Neural progenitor cell (in vitro differentiated cells): ENCODE results near the gene PUDP.

ENCODE experiments used
- EZH2 ChIP-seq: fragments of 200-600 bp; sonication (generic); IDR thresholded peaks from 2 replicates; pipeline ENCODE4 v1.6.1; 2017; ENCODE audit warnings: antibody characterized with exemption, mild to moderate bottlenecking, moderate library complexity
- EZH2phosphoT487 ChIP-seq: fragments of 200-600 bp; sonication (generic); IDR thresholded peaks from 2 replicates; pipeline ENCODE4 v1.6.1; 2017; ENCODE audit warnings: antibody characterized with exemption
- TF ChIP-seq, protein P1 (sequence below): fragments of 200-600 bp; sonication (generic); IDR thresholded peaks from 2 replicates; pipeline ENCODE4 v1.5.1; 2017; ENCODE audit warnings: antibody characterized with exemption, mild to moderate bottlenecking

DNA sequence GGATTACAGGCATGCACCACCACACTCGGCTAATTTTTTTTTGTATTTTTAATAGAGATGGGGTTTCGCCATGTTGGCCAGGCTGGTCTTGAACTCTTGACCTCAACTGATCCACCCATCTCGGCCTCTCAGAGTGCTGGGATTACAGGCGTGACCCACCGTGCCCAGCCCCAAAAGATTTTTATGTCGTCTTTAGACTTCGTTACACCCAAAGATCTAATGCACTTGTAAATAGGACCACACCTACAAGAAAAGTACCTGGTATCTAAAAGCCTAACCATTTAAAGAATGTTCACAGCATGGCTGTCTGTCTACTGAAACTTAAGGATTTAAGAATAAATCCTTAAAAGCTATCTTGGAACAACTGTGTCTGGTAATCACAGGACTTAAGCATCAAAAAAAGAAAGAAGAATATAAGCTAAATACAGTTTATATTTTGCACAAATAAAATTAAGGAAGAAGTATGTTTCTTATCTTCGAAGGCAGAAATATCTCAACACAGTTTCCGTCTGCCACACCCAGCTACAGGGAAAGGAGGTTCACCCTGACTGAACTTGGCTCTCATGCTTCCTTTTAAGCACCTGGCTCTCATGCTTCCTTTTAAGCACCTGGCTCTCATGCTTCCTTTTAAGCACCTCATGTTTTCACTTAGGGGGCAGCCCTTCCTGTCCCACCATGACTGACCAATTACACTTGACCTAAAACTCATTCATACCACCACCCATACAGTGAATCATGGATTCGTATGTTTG, 92.4 kb downstream of the PUDP start:
- TF ChIP-seq, protein P1, sequence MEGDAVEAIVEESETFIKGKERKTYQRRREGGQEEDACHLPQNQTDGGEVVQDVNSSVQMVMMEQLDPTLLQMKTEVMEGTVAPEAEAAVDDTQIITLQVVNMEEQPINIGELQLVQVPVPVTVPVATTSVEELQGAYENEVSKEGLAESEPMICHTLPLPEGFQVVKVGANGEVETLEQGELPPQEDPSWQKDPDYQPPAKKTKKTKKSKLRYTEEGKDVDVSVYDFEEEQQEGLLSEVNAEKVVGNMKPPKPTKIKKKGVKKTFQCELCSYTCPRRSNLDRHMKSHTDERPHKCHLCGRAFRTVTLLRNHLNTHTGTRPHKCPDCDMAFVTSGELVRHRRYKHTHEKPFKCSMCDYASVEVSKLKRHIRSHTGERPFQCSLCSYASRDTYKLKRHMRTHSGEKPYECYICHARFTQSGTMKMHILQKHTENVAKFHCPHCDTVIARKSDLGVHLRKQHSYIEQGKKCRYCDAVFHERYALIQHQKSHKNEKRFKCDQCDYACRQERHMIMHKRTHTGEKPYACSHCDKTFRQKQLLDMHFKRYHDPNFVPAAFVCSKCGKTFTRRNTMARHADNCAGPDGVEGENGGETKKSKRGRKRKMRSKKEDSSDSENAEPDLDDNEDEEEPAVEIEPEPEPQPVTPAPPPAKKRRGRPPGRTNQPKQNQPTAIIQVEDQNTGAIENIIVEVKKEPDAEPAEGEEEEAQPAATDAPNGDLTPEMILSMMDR: no peak
- TF ChIP-seq EZH2: no peak
- no peak for TF ChIP-seq EZH2phosphoT487
